Ovary (tissue), 3 donors: ENCODE data around the gene PIK3CD.

Experiments
- CTCF ChIP-seq, 3 donors: fragments of 450-650 bp in 2 of 3; fragments of 200-600 bp in 1 of 3; IDR thresholded peaks; one replicate each; pipeline versions ENCODE4 v1.5.1 to v1.8.0; 2016 to 2022; ENCODE audit warnings: antibody characterized with exemption in 3 of 3, mild to moderate bottlenecking in 1 of 3
- EP300 ChIP-seq: sonication (generic); formaldehyde crosslinking; IDR thresholded peaks from one replicate; pipeline ENCODE4 v1.6.1; 2017; ENCODE audit warnings: antibody characterized with exemption
- POLR2A ChIP-seq: fragments of 450-650 bp; IDR thresholded peaks from one replicate; pipeline ENCODE4 v1.6.1; 2017; ENCODE audit warnings: antibody characterized with exemption, mild to moderate bottlenecking, moderate library complexity
- donor health status: DM: no; HTN: no; CAD: no.

- TF ChIP-seq POLR2A (no peak), CTCF (IDR thresholded peaks at IDR 0.05) (no peak), EP300 (no peak)
These were observed 7.8 kb downstream of the PIK3CD start for GRCh38 chr1:9659328-9659727.
